ENCODE results near the gene SRSF2. TPM values are rescaled to one million over a fixed set of nuclear protein-coding genes. Genes with fewer than 3 reads are reported as not detected.

The SRSF2 gene
- total and polyA plus RNA-seq, 9 of the 15 experiments (the other 6 are each of a cell fraction or from before 2014, with no cell fraction given): 161 to 583 (median 393) TPM

DNA sequence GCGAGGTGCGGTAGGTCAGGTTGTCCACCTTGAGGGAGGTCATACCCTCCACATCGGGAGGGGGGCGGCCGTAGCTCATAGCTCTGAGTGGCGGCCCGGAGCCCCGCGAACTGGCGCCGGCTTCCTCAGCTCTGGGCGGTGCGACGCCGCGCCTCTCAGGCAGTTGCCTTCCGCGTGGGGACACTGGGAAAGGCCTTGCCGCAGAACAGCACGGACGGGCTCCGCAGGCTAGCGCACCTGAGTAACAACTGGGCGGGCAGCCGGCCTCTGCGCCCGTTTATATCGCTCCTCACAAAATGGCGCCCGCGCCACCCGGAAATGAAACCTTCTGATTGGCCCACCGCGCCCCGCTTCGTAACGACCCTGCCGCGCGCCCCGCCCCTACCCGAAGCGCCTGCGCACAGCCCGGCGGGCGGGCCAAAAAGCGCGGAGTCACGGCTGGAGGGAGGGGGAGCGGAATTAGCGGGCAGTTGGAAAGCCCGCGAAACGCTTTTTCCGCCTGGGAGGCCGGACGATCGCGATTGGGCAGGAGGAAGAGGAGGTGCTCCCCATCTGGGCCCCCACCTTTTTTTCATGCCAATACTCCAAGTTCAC lies at the start of gene SRSF2 (continued):
- TF ChIP-seq, protein P1, sequence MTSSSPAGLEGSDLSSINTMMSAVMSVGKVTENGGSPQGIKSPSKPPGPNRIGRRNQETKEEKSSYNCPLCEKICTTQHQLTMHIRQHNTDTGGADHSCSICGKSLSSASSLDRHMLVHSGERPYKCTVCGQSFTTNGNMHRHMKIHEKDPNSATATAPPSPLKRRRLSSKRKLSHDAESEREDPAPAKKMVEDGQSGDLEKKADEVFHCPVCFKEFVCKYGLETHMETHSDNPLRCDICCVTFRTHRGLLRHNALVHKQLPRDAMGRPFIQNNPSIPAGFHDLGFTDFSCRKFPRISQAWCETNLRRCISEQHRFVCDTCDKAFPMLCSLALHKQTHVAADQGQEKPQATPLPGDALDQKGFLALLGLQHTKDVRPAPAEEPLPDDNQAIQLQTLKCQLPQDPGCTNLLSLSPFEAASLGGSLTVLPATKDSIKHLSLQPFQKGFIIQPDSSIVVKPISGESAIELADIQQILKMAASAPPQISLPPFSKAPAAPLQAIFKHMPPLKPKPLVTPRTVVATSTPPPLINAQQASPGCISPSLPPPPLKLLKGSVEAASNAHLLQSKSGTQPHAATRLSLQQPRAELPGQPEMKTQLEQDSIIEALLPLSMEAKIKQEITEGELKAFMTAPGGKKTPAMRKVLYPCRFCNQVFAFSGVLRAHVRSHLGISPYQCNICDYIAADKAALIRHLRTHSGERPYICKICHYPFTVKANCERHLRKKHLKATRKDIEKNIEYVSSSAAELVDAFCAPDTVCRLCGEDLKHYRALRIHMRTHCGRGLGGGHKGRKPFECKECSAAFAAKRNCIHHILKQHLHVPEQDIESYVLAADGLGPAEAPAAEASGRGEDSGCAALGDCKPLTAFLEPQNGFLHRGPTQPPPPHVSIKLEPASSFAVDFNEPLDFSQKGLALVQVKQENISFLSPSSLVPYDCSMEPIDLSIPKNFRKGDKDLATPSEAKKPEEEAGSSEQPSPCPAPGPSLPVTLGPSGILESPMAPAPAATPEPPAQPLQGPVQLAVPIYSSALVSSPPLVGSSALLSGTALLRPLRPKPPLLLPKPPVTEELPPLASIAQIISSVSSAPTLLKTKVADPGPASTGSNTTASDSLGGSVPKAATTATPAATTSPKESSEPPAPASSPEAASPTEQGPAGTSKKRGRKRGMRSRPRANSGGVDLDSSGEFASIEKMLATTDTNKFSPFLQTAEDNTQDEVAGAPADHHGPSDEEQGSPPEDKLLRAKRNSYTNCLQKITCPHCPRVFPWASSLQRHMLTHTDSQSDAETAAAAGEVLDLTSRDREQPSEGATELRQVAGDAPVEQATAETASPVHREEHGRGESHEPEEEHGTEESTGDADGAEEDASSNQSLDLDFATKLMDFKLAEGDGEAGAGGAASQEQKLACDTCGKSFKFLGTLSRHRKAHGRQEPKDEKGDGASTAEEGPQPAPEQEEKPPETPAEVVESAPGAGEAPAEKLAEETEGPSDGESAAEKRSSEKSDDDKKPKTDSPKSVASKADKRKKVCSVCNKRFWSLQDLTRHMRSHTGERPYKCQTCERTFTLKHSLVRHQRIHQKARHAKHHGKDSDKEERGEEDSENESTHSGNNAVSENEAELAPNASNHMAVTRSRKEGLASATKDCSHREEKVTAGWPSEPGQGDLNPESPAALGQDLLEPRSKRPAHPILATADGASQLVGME (CRISPR knock-in tag; IDR thresholded peaks at IDR 0.05): no peak
- TF ChIP-seq LCOR (CRISPR knock-in tag; IDR thresholded peaks at IDR 0.05) (peak; percentile 92), KLF13 (tag; IDR thresholded peaks at IDR 0.05; ENCODE audit: borderline replicate concordance, low read depth) (no peak), ZNF584 (CRISPR knock-in tag; IDR thresholded peaks at IDR 0.05; ENCODE audit: low read depth) (no peak), ZFP36 (IDR thresholded peaks at IDR 0.05; ENCODE audit: low read depth, low read length, partially characterized antibody) (no peak), ZNF780A (CRISPR knock-in tag; IDR thresholded peaks at IDR 0.05) (no peak), EGR1 (conservative IDR thresholded peaks at IDR 0.05) (no peak), POLR2B (IDR thresholded peaks at IDR 0.05; ENCODE audit: low read depth, partially characterized antibody) (peak; percentile 99), SMAD1 (IDR thresholded peaks at IDR 0.05; ENCODE audit: low read depth, low read length, partially characterized antibody) (peak; percentile 99), ZNF175 (CRISPR knock-in tag; IDR thresholded peaks at IDR 0.05; ENCODE audit: low read depth) (no peak), ELF2 (CRISPR knock-in tag; IDR thresholded peaks at IDR 0.05) (peak; percentile 73; the same call in 1 of the 2 replicates), ILF3 (IDR thresholded peaks at IDR 0.05; ENCODE audit: borderline replicate concordance) (peak; percentile 47; the same call in 1 of the 2 replicates), ZC3H11A (IDR thresholded peaks at IDR 0.05; ENCODE audit: low read depth, low read length) (peak; percentile 95)
- TF ChIP-seq, protein P2, sequence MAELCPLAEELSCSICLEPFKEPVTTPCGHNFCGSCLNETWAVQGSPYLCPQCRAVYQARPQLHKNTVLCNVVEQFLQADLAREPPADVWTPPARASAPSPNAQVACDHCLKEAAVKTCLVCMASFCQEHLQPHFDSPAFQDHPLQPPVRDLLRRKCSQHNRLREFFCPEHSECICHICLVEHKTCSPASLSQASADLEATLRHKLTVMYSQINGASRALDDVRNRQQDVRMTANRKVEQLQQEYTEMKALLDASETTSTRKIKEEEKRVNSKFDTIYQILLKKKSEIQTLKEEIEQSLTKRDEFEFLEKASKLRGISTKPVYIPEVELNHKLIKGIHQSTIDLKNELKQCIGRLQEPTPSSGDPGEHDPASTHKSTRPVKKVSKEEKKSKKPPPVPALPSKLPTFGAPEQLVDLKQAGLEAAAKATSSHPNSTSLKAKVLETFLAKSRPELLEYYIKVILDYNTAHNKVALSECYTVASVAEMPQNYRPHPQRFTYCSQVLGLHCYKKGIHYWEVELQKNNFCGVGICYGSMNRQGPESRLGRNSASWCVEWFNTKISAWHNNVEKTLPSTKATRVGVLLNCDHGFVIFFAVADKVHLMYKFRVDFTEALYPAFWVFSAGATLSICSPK (IDR thresholded peaks at IDR 0.05; ENCODE audit: borderline replicate concordance): no peak
- TF ChIP-seq, protein P3, sequence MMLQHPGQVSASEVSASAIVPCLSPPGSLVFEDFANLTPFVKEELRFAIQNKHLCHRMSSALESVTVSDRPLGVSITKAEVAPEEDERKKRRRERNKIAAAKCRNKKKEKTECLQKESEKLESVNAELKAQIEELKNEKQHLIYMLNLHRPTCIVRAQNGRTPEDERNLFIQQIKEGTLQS (IDR thresholded peaks at IDR 0.05): no peak
- TF ChIP-seq, protein P3 (CRISPR knock-in tag; conservative IDR thresholded peaks at IDR 0.05): 0 out of 2 replicates have a peak, but pooled peaks have one; percentile 66
- TF ChIP-seq, protein P4, sequence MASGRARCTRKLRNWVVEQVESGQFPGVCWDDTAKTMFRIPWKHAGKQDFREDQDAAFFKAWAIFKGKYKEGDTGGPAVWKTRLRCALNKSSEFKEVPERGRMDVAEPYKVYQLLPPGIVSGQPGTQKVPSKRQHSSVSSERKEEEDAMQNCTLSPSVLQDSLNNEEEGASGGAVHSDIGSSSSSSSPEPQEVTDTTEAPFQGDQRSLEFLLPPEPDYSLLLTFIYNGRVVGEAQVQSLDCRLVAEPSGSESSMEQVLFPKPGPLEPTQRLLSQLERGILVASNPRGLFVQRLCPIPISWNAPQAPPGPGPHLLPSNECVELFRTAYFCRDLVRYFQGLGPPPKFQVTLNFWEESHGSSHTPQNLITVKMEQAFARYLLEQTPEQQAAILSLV (tag; IDR thresholded peaks at IDR 0.05): no peak

All from K562 (cell line).